HG03139 (cell line): ENCODE results near the gene PICALM.
A peak's percentile ranks its signal among the peaks of the same experiment; 100 is the strongest.

Experiments
- ATAC-seq: cut with Tn5 transposase; IDR thresholded peaks from one replicate; pipeline ENCODE4 v1.9.1; 2021; ENCODE audit not compliant: unreplicated experiment

PICALM gene

DNA sequence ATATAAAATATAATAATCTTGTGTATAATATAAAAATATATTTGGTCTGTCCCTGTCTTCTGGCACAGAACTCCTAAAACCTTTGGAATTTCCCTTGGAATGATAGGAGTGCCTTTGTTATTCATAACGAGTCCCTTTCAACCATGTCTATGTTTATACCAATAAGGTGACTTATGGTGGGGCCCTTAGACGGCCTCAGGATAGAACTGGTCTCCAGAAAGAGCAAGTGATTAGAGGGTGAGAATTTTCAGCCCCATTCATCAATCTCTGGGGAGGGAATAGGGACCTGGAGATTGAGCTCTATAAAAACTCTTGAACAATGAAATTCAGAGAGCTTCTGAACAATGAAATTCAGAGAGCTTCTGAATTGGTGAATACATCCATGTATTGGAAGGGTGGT, 18.4 kb upstream of the PICALM start:
- ATAC-seq: no peak

DNA sequence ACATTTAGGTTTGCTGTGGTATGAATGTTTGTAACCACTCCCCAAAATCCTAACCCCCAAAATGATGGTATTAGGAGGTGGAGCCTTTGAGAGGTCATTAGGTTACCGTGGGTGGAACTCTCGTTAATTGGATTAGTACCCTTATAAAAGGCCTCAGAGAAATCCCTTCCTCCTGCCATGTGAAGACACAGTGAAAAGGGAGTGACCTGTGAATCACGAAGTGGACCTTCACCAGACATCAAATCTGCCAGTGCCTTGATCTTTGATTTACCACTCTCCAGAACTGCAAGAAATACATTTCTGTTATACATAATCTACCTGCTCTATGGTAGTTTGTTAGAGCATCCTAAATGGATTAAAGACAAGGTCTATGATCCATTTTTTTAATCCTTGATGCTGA, 12.6 kb upstream of the PICALM start:
- ATAC-seq: no peak

DNA sequence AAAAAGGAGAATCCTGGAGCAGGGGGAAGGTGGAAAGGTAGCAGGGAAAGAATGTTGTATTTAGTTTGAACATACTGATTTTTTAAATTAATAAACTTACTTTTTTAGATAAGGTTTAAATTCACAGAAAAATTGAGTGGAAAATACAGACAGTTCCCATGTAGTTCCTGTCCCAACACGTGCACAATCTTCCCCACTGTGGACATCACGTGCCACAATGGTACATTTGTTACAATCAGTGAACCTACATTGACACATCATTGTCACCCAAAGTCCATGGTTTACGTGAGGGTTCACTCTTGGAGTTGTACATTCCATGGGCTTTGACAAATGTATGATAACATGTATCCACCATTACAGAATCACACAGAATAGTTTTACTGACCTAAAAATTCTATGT, 10.5 kb upstream of the PICALM start:
- no peak for ATAC-seq

DNA sequence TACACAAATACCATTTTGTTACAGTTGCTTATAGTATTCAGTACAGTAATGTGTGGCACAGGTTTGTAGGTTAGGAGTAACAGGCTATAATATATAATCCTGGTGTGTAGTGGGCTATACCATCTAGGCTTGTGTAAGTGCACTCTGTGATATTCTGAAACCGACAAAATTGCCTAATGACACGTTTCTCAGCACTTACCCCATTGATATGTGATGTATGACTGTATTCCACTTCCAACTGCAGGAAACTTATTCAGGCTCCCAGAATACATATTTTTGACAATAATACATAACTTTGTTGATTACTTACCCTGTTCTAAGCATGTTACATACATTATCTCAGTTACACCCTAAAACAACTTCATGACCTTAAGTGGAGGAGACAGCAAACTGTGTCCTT, 5.1 kb upstream of the PICALM start:
- ATAC-seq: no peak

DNA sequence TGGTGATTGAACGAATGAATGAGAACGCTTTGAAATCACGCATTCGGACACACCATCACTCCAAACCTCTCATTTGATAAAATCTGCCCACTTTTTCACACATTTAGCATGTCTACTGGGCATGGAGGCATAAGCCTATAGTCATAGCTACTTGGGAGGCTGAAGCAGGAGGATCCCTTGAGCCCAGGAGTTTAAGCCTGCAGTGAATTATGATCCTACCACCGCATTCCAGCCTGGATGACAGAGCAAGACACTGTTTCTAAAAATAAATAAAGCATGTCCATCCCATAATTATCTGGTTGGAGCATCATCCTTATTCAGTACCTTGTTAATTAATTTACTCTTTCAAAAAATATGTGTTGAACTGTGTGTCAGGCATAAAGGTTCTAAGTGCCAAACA, 3.3 kb upstream of the PICALM start:
- ATAC-seq: no peak

DNA sequence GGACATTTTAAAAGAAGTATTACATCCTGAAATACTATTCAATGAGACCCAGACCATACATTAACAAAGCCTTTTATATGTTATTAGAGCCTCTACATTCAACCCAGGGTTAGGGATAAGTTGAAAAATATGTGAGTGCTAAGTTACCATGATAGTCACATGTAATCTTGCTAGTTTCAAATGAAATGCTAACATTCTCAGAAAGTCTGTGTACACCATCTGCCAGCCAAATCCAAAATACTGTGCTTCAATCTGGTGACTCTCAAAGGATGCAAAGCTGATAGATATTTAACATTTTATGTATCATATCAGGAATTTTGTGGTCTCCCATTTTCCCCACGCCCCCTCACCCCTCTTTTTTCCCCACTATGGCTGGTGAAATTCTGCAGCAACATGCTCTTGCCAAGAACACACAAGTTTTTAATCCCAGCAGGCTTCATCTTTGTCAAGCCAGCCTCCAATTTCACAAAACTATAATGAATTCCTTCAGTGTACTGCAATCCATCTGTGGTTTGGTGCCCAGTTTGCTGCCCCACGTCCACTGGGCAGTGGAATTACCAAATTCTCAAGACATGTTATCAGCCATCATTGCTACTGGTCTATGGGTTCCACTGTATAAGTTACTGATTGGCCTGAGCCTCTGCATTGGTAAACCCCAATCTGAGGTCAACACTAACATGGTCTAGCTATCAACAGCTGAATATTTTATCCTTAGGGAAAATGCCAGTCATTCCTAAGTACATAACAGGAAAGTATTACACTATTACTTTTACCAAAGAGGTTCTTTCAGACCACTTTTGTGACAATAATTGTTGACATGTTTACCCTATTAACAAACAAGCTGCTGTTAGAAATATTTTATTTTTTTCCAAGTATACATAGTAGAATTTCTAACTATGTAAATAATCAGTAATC, 1.5 kb upstream of the PICALM start:
- ATAC-seq: no peak

DNA sequence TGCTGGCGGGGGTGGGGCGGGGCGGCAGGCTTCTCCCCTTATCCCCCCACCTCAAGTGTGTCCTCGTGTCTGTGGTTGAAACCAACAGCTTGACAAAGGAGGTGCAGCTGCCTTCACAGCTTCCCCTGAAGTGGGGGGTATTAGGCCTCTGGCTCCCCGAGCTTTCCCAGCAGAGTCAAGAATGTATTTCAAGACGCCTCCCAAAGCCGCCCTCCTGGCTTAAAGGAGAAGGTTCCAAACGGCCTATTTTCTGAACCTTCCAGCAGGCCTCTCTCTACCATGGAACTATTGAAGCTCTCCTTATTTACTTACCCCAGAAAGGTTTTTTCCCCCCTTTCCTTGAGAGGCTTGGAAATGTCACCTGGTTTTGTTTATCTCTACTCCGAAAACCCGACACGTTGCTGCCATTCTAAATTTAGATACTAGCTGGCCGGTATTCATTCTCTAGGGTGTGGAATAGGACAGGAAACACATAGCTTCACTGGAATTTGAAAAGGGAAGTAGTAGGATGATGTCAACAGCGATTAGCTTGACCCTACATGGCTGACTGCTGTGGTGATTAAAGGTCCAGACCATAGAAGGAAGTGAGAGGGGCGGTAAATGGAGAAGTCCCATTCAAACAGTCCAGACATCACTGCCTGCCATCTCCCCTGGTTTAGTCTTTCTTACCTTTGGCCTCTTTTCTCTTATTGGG, 671 bp upstream of the PICALM start:
- peak; percentile 24 for ATAC-seq

DNA sequence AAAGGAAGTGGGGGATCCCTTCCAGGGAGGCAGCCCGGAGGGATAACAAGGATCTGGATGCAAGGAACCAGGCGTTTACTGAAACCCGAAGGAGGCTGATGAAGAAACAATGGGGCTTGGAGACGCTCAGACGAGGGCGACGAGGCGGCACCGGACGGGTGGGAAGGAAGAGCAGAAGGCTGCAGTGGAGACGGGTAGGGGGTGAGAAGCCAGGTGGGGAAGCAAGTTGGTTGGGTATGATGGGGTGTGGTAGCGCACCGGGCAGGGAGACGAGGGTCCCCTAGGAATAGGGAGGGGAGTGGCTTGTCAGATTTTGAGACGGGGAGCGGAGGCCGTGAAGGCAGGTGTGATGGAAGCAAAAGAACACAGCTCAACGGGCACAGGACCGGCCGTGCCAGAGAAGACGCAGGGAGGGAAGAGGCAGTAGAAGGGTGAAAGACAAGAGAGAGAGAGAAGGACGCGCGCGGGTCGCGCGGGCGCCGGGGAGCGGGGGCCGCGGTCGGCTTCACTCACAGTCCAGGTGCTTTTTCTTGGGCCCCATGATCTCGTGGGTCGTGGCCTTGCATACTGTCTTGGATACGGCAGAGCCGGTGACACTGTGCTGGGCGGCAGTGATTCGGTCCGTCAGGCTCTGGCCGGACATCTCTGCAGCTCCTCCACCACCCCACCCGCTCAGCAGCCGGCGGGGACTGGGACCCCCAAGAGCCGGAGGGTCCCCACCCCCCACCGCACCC, 579 bp downstream of the PICALM start:
- peak; percentile 10 for ATAC-seq

DNA sequence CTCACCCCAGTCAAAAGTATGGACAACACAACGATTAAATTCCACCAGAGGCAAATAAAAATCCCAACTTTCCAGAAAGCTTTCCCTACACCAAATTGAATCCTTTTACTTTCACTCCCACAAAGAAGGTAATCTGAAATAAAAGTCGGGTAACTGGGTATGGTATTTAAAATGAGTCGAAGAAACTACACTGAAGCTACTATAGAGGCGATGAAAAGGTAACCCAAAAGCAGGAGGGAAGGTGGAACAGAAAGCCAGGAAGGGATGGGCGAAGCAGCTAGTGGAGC, 1.1 kb downstream of the PICALM start:
- ATAC-seq: no peak

DNA sequence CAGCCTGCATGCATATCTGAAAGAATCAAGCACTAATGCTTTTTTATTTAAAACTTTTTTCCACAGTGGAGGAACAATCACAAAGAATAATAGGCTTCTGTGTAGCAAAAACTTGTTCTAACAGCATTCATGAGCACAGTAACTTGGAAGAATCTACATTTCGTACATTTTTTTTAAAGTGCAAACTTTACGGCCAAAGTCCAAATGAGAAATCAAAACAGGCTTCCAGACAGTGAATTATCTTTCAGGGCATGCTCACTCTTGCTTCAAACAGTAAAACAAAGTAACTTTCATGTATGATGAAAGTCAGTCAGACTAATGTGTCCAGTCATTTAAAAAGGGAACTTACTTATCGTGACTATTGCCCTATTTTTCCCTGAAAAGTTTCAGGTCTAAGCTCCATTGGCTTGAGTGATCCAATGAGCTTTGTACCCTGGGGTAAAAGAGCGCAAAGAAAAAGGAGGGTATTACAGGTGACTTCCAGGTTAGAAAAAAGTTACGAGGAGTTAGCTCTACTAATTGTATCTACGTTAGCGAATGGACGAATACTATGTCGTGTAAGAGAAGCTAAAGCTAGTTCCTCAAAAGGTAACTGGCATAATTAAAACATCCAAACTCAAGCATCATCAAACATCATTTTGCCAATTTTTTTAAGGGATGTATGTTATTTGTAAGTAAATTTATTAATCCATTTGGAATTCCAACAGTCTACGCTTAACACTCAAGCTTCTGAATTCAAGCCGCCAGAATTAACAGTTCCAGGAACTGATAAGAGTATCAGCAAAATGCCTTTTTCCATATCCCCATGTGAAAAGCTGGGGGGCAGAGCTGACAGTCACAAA, 1.7 kb downstream of the PICALM start:
- ATAC-seq: no peak

DNA sequence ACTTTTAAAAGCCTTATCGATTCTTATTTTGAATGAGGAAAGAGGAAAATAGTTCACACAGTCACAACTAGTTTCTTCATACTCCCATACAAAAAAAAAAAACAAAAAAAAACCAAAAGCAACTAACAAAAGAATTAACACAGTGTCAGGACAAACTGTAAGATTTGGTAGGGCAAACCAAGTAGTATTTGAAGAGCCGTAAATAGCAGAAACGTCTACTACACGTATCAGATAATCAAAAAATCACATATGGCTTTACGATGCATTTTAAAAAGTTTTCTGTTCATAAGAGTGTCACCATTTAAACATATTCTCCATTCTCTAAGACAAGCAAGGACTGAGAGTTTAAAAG, 2.3 kb downstream of the PICALM start:
- no peak for ATAC-seq

DNA sequence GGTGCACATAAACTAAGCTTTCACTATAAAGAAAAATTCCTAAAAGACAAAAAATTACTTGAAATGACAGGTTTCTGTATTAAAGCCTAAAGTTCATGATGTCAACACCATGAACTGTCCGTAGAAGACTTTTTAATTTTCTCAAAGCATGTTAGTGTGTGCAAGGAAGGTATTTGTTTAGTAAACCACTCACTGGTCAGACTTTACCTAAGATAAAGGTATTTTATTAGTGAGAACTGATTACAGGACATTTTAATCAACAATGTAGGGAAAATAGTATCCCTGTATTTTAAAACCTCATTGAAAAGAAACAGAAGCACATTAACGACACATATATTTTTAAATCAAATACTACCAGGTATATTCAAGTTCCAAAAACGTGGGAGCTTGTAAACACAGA, 2.9 kb downstream of the PICALM start:
- no peak for ATAC-seq

DNA sequence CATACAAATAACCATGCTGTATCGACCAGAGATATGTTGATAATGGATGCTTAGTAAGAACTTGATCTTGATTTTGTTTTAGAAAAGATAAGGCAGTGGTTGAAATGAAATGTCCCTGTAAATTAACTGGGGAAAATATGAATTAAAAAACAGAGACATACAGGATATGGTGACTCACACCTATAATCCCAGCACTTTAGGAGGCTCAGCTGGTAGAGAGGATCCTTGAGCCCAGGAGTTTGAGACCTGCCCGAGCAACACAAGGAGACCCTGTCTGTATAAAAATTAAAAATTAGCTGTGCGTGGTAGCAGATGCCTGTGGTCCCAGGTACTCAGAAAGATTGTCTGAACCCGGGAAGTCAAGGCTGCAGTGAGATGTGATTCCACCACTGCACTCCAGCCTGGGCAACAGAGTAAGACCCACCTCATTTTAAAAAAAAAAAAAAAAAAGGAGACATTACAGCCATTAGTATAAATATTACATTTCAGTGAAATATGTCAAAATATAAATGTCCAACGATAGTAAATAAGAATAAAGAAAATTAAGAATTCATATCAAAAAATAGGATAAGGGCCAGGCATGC, 4.6 kb downstream of the PICALM start:
- no peak for ATAC-seq

DNA sequence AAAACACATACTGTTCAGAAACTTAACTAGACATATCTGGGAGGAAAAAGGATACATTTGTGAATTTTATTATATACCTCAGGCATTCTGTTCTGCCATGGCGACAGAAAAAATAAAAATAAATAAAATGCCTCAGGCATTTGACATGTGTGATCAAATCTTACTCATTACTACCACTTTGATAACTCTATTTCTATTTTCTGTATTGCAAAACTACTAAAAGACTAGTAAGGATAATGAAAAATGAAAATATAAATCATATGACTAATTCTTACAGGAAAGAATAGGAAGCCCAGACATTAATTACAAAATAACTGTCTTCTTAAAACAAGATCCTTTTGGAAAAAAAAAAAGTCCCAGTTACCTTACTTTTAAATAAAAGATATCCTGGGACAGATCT, 5.3 kb downstream of the PICALM start:
- ATAC-seq: no peak

DNA sequence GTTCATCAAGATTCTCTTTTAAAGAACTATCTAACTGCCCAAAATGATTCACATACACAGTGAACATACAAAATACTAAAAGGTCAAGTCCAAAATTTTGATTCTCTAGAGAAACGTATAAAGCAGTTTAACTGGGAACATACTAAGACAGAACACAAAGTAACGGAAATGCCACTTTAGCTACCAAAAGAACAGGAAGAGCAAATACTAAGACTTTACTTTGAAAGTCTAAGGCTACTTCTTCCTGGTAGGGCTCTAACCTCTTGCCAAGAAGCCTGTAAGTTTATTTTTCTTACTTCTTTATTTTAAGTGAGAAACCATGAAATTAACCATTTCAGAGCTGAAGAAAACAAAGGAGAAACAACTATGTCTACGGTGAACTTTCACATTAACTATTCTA, 6.2 kb downstream of the PICALM start:
- no peak for ATAC-seq

DNA sequence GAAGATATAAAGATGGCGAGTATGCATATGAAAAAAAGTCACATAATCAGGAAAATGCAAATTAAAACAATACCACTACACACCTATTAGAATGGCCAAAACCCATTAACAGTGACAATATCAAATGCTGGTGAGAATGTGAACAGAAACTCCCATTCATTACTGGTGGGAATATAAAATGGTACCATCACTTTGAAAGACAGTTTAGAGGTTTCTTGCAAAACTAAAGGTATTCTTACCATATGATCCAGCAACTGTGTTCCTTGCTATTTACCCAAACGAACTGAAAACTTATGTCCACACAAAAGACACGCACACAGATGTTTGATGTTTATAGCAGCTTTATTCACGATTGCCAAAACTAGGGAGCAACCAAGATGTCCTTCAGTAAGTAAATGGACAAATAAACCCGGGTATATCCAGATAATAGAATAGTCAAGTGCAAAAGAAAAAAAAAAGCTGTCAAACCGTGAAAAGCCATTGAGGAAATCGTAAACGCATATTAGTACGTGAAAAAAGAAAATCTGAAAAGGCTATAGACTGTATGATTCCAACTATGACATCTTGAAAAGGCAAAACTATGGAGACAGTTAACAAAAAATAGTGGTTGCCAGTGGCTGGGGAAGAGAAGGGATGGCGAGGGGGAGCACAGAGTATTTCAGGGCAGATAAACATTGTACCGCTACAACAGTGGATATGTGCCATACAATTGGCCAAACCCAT, 7.2 kb downstream of the PICALM start:
- no peak for ATAC-seq

DNA sequence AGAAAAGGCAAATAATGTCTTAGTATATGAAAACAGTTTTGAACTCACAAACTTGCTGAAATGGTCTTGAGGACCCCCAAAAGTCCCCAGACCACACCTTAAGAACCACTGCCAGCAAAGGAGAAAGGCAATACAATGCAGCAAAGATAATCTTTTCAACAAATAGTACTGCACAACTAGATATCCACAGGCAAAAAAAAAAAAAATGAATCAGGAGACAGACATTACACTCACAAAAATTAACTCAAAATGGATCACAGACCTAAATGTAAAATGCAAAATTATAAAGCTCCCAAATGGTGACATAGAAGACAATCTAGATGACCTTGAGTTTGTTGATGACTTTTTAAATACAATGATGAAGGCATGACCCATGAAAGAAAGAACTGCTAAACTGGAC, 8.3 kb downstream of the PICALM start:
- ATAC-seq: no peak

DNA sequence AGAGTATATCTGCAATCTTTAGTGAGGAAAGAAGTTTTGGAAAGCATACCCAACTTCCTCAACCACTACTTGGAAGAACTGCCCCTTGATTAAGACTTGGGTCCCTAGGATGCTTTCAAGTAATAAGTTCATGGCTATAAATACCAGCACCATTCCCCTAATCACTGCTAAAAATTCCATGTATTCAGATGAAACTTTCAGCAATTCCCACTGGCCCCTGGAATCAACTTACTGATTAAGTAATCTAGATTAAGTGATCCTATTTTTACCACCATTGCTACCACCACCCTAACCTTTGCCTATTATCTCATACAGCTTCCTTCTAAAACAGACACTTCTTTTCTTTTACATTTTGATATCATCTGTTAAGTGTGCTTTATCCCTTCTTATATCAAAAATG, 10.5 kb downstream of the PICALM start:
- ATAC-seq: no peak

DNA sequence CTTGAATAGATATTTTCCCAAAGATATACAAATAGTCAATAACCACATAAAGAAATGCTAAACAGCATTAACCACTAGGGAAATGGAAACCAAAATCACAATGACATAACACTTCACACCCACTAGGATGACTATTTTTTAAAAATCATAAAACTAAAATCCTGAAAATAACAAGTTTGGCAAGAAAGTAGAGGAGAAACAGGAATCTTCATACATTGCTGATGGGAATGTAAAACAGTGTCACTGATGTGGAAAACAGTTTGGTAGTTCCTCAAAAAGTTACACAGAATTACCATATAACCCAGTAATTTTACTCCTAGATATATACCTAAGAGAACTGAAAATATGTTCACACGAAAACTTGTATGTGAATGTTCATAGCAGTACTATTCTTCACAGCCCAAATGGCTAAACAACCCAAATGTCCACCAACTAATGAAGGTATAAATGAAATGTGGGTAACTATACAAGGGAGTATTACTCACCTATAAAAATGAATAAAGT, 12.5 kb downstream of the PICALM start:
- no peak for ATAC-seq
